BLaER1 treated with 17β-estradiol and CSF1 and Interleukin-3, amounts not matched to agents 10 nM and 100 nM (cell line): ENCODE measurements around the gene MYRF.
A peak's percentile ranks its signal among the peaks of the same experiment; 100 is the strongest.

Experiments
- H3K27ac ChIP-seq, 11 experiments: shearing (Covaris generic); formaldehyde crosslinking; 2 replicates each; pipeline ENCODE4 v1.8.1; 2022
- H3K27me3 ChIP-seq, 11 experiments: shearing (Covaris generic); formaldehyde crosslinking; 2 replicates each; pipeline ENCODE4 v1.8.1; 2022
- H3K36me3 ChIP-seq, 11 experiments: shearing (Covaris generic); formaldehyde crosslinking; 2 replicates each; pipeline ENCODE4 v1.8.1; 2022
- H3K4me1 ChIP-seq, 10 experiments: shearing (Covaris generic); formaldehyde crosslinking; 2 replicates each; pipeline ENCODE4 v1.8.1; 2022
- H3K4me2 ChIP-seq, 11 experiments: shearing (Covaris generic); formaldehyde crosslinking; 2 replicates each; pipeline ENCODE4 v1.8.1; 2022
- H3K4me3 ChIP-seq, 10 experiments: shearing (Covaris generic); formaldehyde crosslinking; 2 replicates each; pipeline ENCODE4 v1.8.1; 2022
- H3K9ac ChIP-seq, 11 experiments: shearing (Covaris generic); formaldehyde crosslinking; 2 replicates each; pipeline ENCODE4 v1.8.1; 2022
- H3K9me3 ChIP-seq, 11 experiments: shearing (Covaris generic); formaldehyde crosslinking; replicated peaks in 1 of 11; 2 replicates each; pipeline ENCODE4 v1.8.1; 2022
- H4K20me1 ChIP-seq, 11 experiments: shearing (Covaris generic); formaldehyde crosslinking; 2 replicates each; pipeline ENCODE4 v1.8.1; 2022
- Cebpa-rat ChIP-seq, 11 experiments: shearing (Covaris generic); IDR thresholded peaks; 2 replicates each; pipeline ENCODE4 v1.8.1; 2022

MYRF gene

DNA sequence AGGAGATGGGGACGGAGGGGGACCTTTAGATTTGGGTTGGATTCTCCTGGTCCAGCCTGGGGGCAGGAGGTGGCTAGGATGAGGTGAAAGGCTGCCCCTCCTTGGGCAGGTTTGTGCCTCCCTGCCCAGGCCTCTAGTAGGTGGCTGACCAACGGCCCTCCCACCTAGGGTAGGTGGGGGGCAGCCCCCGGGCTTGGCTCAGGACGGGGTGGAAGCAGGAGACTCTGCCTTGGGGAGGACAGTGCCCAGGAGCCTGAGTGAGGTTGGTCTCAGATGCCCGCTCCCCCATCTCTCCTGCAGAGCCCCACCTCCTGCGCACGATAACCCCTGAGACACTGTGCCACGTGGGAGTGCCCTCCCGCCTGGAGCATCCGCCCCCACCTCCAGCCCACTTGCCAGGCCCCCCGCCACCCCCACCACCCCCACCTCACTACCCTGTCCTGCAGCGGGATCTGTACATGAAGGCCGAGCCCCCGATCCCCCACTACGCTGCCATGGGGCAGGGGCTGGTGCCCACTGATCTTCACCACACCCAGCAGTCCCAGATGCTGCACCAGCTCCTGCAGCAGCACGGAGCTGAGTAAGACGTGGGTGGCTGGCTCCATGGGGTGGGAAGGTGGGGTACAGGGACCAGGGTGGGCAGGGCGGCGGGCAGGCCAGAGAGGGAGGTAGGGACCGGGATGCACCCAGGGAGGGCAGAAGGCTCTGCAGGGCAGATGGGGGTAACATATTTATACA is 17.7 kb downstream of the MYRF start:
- H3K27ac ChIP-seq, result no peak overlapping the region

GRCh38 chr11:61771195-61771894 is 18.9 kb downstream of the MYRF start:
- peaks cover 22 to 55% (median 36%) of the 10 kb centered on the region in 10 experiments for H3K4me1 ChIP-seq
- 0 out of 22 replicates have a peak, but pooled peaks cover 0 to 1% (median 0%) of the 10 kb centered on the region in 11 experiments for H4K20me1 ChIP-seq
- TF ChIP-seq Cebpa-rat (IDR thresholded peaks at IDR 0.05), result no peak
- H3K27ac ChIP-seq, result peak overlapping the region in 3 of 11 experiments; percentile 11 to 62 (median 61); a peak in 3 of 22 replicates
- H3K4me2 ChIP-seq, result peak overlapping the region in 5 of 11 experiments; percentile 48 to 89 (median 84); a peak in 10 of 22 replicates
- H3K9ac ChIP-seq, result peak overlapping the region in 2 of 11 experiments; percentile 9 to 20; a peak in 2 of 22 replicates
- H3K4me3 ChIP-seq, result no peak overlapping the region
- no peaks in the 10 kb centered on the region for H3K9me3 ChIP-seq
- no peaks in the 10 kb centered on the region for H3K27me3 ChIP-seq
- H3K36me3 ChIP-seq, result no peaks in the 10 kb centered on the region

More for the DNA sequence above, 17.7 kb downstream of the MYRF start:
- no peak for TF ChIP-seq Cebpa-rat (IDR thresholded peaks at IDR 0.05)
- Histone ChIP-seq H3K4me2 (no peak overlapping the region), H3K27me3 (no peaks in the 10 kb centered on the region), H3K9me3 (no peaks in the 10 kb centered on the region), H3K36me3 (no peaks in the 10 kb centered on the region), H3K4me3 (no peak overlapping the region), H4K20me1 (no peaks in the 10 kb centered on the region), H3K9ac (no peak overlapping the region), H3K4me1 (peaks cover 20 to 51% (median 31%) of the 10 kb centered on the region in 10 experiments)

- H3K27ac ChIP-seq, result peak overlapping the region in 8 of 11 experiments; percentile 29 to 81 (median 49); a peak in 15 of 22 replicates
- H3K9ac ChIP-seq, result peak overlapping the region in 2 of 11 experiments; percentile 24 to 28; a peak in 2 of 22 replicates
- no peaks in the 10 kb centered on the region for H3K9me3 ChIP-seq
- no peaks in the 10 kb centered on the region for H3K36me3 ChIP-seq
- no peaks in the 10 kb centered on the region for H3K27me3 ChIP-seq
- H4K20me1 ChIP-seq, result peaks cover 0 to 8% (median 0%) of the 10 kb centered on the region in 11 experiments; a peak in 1 of 22 replicates
- no peak overlapping the region for H3K4me3 ChIP-seq
- H3K4me2 ChIP-seq, result peak overlapping the region in 9 of 11 experiments; percentile 17 to 89 (median 67); a peak in 16 of 22 replicates
- no peak for TF ChIP-seq Cebpa-rat (IDR thresholded peaks at IDR 0.05)
- peaks cover 26 to 56% (median 38%) of the 10 kb centered on the region in 10 experiments for H3K4me1 ChIP-seq
Observed at GRCh38 chr11:61771985-61772455, 19.6 kb downstream of the MYRF start.

DNA sequence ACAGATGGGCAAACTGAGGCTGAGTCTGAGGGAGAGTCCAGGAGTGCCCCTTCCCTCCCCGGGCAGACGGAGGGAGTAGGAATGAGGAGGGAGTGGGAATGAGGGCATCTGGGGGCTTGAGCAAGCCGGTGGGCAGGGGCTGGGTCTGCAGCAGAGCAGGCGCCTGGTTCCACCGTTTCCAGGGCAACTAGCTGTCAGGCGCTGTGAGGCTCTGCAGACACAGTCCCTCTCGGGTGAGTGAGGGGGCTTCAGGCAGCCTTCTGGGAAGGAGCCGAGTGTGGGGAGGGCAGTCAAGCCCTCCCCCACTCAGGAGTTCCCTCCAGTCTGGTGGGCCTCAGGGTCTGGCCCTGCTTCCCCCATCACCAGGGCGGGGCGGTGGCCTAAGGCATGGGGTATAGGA is 20.9 kb downstream of the MYRF start:
- Histone ChIP-seq H3K4me2 (peak overlapping the region in 4 of 11 experiments; percentile 83 to 89 (median 86); a peak in 5 of 22 replicates), H3K9me3 (no peaks in the 10 kb centered on the region), H3K4me3 (no peak overlapping the region), H4K20me1 (peaks cover 0 to 9% (median 0%) of the 10 kb centered on the region in 11 experiments; a peak in 1 of 22 replicates), H3K9ac (no peak overlapping the region), H3K36me3 (no peaks in the 10 kb centered on the region), H3K27me3 (no peaks in the 10 kb centered on the region), H3K27ac (no peak overlapping the region), H3K4me1 (peaks cover 34 to 65% (median 47%) of the 10 kb centered on the region in 10 experiments)
- no peak for TF ChIP-seq Cebpa-rat (IDR thresholded peaks at IDR 0.05)

DNA sequence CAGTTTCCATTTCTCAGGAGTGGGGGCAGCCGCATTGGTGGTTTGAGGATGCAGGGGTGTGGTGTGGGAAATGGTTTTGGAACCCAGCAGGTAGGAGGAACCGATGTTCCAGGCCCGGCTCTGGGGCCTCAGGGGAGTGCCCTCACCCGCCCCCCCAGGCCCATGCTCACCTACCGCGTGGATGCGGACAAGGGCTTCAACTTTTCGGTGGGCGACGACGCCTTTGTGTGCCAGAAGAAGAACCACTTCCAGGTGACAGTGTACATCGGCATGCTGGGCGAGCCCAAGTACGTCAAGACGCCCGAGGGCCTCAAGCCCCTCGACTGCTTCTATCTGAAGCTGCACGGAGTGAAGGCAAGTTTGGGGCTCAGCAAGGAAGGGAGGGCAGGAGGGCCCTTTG is 21.4 kb downstream of the MYRF start:
- Histone ChIP-seq H3K9ac (no peak overlapping the region), H4K20me1 (peaks cover 0 to 10% (median 0%) of the 10 kb centered on the region in 11 experiments; a peak in 1 of 22 replicates), H3K27ac (no peak overlapping the region), H3K4me2 (no peak overlapping the region; a peak in 1 of 22 replicates), H3K36me3 (no peaks in the 10 kb centered on the region), H3K27me3 (no peaks in the 10 kb centered on the region), H3K4me3 (no peak overlapping the region), H3K9me3 (no peaks in the 10 kb centered on the region), H3K4me1 (peaks cover 30 to 61% (median 44%) of the 10 kb centered on the region in 10 experiments)
- no peak for TF ChIP-seq Cebpa-rat (IDR thresholded peaks at IDR 0.05)

DNA sequence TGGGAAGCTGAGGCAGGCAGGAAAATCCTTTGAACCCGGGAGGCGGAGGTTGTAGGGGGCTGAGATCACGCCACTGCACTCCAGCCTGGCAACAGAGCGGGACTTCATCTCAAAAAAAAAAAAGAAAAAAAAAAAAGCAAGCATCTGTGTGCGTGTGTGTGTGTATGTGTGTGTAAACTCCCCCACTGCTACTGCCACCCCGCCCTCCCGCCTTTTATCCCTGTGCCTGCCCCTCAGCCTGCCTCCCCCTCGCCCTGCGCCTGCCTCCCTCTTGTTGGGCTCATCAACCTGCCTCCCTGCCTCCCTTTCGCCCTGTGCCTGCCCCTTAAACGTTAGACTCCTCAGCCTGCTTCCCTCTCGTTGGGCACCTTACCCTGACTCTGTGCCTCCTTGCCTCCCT is 22.0 kb downstream of the MYRF start:
- Histone ChIP-seq H4K20me1 (peaks cover 0 to 16% (median 0%) of the 10 kb centered on the region in 11 experiments; a peak in 1 of 22 replicates), H3K36me3 (no peaks in the 10 kb centered on the region), H3K27me3 (no peaks in the 10 kb centered on the region), H3K4me3 (no peak overlapping the region), H3K4me2 (no peak overlapping the region), H3K9ac (no peak overlapping the region), H3K4me1 (peaks cover 24 to 55% (median 42%) of the 10 kb centered on the region in 10 experiments), H3K9me3 (no peaks in the 10 kb centered on the region), H3K27ac (no peak overlapping the region)
- TF ChIP-seq Cebpa-rat (IDR thresholded peaks at IDR 0.05), result no peak

GRCh38 chr11:61775106-61775505 is 22.7 kb downstream of the MYRF start:
- Histone ChIP-seq H3K4me1 (peaks cover 22 to 52% (median 42%) of the 10 kb centered on the region in 10 experiments), H3K36me3 (no peaks in the 10 kb centered on the region)

DNA sequence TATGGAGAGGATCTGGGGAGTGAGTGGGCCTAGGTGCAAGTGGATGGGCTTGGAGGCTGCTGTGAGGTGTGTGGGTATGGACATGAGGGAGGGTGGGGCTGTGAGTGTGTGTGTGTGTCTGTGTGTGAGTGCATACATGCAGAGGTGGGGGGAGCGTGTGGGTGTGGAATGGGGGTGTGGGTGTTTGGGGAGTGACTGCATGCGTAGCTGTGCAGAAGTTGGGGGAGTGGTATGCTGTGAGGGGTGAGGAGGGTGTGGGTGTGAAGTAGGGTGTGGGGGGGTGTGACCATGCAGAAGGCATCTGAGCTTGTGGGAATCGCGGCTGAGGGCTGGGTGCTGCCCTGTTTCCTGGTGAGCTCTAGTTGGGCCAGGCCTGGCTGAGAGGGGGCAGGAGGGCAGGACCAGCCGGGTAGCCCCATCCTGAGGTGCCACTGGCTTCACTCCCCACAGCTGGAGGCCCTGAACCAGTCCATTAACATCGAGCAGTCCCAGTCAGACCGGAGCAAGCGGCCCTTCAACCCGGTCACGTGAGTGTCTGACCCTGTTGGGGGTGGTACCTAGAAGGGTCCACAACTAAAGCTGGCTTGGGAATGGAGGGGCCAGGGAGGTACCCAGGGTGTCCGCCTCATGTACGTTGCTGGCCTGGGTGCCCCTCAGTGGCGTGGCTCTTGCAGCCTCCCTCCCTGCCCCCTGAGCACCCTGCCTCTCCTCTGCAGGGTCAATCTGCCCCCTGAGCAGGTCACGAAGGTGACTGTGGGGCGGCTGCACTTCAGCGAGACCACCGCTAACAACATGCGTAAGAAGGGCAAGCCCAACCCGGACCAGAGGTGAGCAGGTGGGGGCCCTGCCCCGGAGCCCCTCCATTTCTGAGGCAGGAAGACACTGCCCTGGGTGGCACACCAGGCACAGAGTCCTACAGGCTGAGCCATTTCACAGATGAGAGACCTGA is 23.4 kb downstream of the MYRF start:
- Histone ChIP-seq H3K4me1 (peaks cover 22 to 49% (median 41%) of the 10 kb centered on the region in 10 experiments), H3K9ac (no peak overlapping the region), H3K4me2 (peak overlapping the region in 7 of 11 experiments; percentile 1 to 85 (median 78); a peak in 6 of 22 replicates), H4K20me1 (peaks cover 0 to 28% (median 0%) of the 10 kb centered on the region in 11 experiments; a peak in 1 of 22 replicates), H3K27me3 (no peaks in the 10 kb centered on the region), H3K36me3 (no peaks in the 10 kb centered on the region), H3K4me3 (no peak overlapping the region), H3K27ac (no peak overlapping the region), H3K9me3 (no peaks in the 10 kb centered on the region)
- no peak for TF ChIP-seq Cebpa-rat (IDR thresholded peaks at IDR 0.05)

More at GRCh38 chr11:61775106-61775505, 22.7 kb downstream of the MYRF start:
- H3K27ac ChIP-seq, result no peak overlapping the region
- no peak overlapping the region for H3K4me2 ChIP-seq
- H3K9me3 ChIP-seq, result no peaks in the 10 kb centered on the region
- no peaks in the 10 kb centered on the region for H3K27me3 ChIP-seq
- peaks cover 0 to 23% (median 0%) of the 10 kb centered on the region in 11 experiments; a peak in 1 of 22 replicates for H4K20me1 ChIP-seq
- no peak for TF ChIP-seq Cebpa-rat (IDR thresholded peaks at IDR 0.05)
- no peak overlapping the region for H3K9ac ChIP-seq
- H3K4me3 ChIP-seq, result no peak overlapping the region
